Sigmoid colon (tissue), 4 donors: ENCODE measurements around the gene MACROD2.

Experiments used
- CTCF ChIP-seq, 4 experiments: fragments of 450-650 bp in 3 of 4; fragments of 200-600 bp in 1 of 4; IDR thresholded peaks; one replicate each; pipeline ENCODE4 v1.5.1; 2016 to 2019; ENCODE audit warnings: antibody characterized with exemption in 4 of 4, mild to moderate bottlenecking in 3 of 4, moderate library complexity in 2 of 4
- EP300 ChIP-seq, 4 donors: sonication (generic); formaldehyde crosslinking; IDR thresholded peaks; one replicate each; pipeline ENCODE4 v1.6.1; 2017; ENCODE audit warnings: antibody characterized with exemption in 4 of 4
- POLR2A ChIP-seq, 2 donors: fragments of 450-650 bp; IDR thresholded peaks; one replicate each; pipeline ENCODE4 v1.6.1; 2016; ENCODE audit warnings: antibody characterized with exemption in 2 of 2, mild to moderate bottlenecking in 2 of 2, moderate library complexity in 2 of 2
- POLR2AphosphoS5 ChIP-seq, 4 donors: sonication (generic); formaldehyde crosslinking; IDR thresholded peaks; one replicate each; pipeline ENCODE4 v1.6.1; 2017; ENCODE audit warnings: antibody characterized with exemption in 4 of 4

- TF ChIP-seq CTCF (IDR thresholded peaks at IDR 0.05) (no peak), POLR2AphosphoS5 (IDR thresholded peaks at IDR 0.05) (no peak), POLR2A (IDR thresholded peaks at IDR 0.05) (no peak), EP300 (IDR thresholded peaks at IDR 0.05) (no peak)
Measured at GRCh38 chr20:14958626-14959025, 963.3 kb downstream of the MACROD2 start.
